Trophoblast cell (in vitro differentiated cells and primary cell): ENCODE measurements around the gene FSTL4.
A peak's percentile ranks its signal among the peaks of the same experiment; 100 is the strongest.

Source experiments
- DNase-seq, 2 donors: peaks; one replicate each; pipeline ENCODE4 v3.0.0-alpha.2; 2016
- H2AFZ ChIP-seq: 2 replicates; pipeline ENCODE4 v1.6.1; 2013; ENCODE audit warnings: low read length, moderate library complexity, mild to moderate bottlenecking; ENCODE audit not compliant: insufficient read depth, poor library complexity
- H2AK5ac ChIP-seq: 2 replicates; pipeline ENCODE4 v1.6.1; 2013; ENCODE audit warnings: mild to moderate bottlenecking, low read length
- H2BK120ac ChIP-seq: 2 replicates; pipeline ENCODE4 v1.6.1; 2013; ENCODE audit warnings: low read length, mild to moderate bottlenecking, moderate library complexity; ENCODE audit not compliant: insufficient read depth, poor library complexity
- H2BK12ac ChIP-seq: 2 replicates; pipeline ENCODE4 v1.6.1; 2013; ENCODE audit warnings: mild to moderate bottlenecking, low read length, moderate library complexity
- H2BK5ac ChIP-seq: 2 replicates; pipeline ENCODE4 v1.6.1; 2013; ENCODE audit warnings: low read length, low read depth, moderate library complexity, mild to moderate bottlenecking; ENCODE audit not compliant: poor library complexity
- H3K14ac ChIP-seq: 2 replicates; pipeline ENCODE4 v1.6.1; 2013; ENCODE audit warnings: mild to moderate bottlenecking, low read length
- H3K18ac ChIP-seq: 2 replicates; pipeline ENCODE4 v1.6.1; 2013; ENCODE audit warnings: mild to moderate bottlenecking, low read length
- H3K23ac ChIP-seq: 2 replicates; pipeline ENCODE4 v1.6.1; 2013; ENCODE audit warnings: low read length
- H3K27ac ChIP-seq: 2 replicates; pipeline ENCODE4 v1.5.1; 2013; ENCODE audit warnings: low read depth, mild to moderate bottlenecking, inconsistent platforms, low read length, moderate library complexity
- H3K27me3 ChIP-seq: 2 replicates; pipeline ENCODE4 v1.6.1; 2013; ENCODE audit warnings: inconsistent platforms, mild to moderate bottlenecking, low read length, moderate library complexity; ENCODE audit not compliant: insufficient read depth
- H3K36me3 ChIP-seq, 2 experiments: 1 replicate in 1 of 2; 2 replicates in 1 of 2; pipeline ENCODE4 v1.6.1; 2013; ENCODE audit warnings: low read length in 2 of 2, mild to moderate bottlenecking in 2 of 2, moderate library complexity in 1 of 2; ENCODE audit not compliant: insufficient read depth in 2 of 2, control insufficient read depth in 1 of 2
- H3K4ac ChIP-seq: 2 replicates; pipeline ENCODE4 v1.6.1; 2013; ENCODE audit warnings: low read depth, mild to moderate bottlenecking, low read length, moderate library complexity
- H3K4me1 ChIP-seq, 2 experiments: 1 replicate in 1 of 2; 2 replicates in 1 of 2; pipeline ENCODE4 v1.6.1; 2013; ENCODE audit warnings: low read length in 2 of 2, mild to moderate bottlenecking in 2 of 2, moderate library complexity in 1 of 2; ENCODE audit not compliant: insufficient read depth in 2 of 2, control insufficient read depth in 1 of 2
- H3K4me2 ChIP-seq: 2 replicates; pipeline ENCODE4 v1.6.1; 2013; ENCODE audit warnings: inconsistent platforms, mild to moderate bottlenecking, low read length, moderate library complexity
- H3K4me3 ChIP-seq: 2 replicates; pipeline ENCODE4 v1.5.1; 2013; ENCODE audit warnings: mild to moderate bottlenecking, low read depth, low read length, inconsistent platforms
- H3K79me1 ChIP-seq: one replicate; pipeline ENCODE4 v1.6.1; 2013; ENCODE audit warnings: low read length
- H3K79me2 ChIP-seq: 2 replicates; pipeline ENCODE4 v1.6.1; 2013; ENCODE audit warnings: low read length, mild to moderate bottlenecking; ENCODE audit not compliant: control insufficient read depth, insufficient read depth, poor library complexity
- H3K9ac ChIP-seq: 2 replicates; pipeline ENCODE4 v1.6.1; 2013; ENCODE audit warnings: mild to moderate bottlenecking, low read length
- H3K9me3 ChIP-seq: 2 replicates; pipeline ENCODE4 v1.6.1; 2013; ENCODE audit warnings: low read depth, mild to moderate bottlenecking, control low read depth, inconsistent platforms, low read length; ENCODE audit not compliant: insufficient read depth
- H4K12ac ChIP-seq: 2 replicates; pipeline ENCODE4 v1.6.1; 2013; ENCODE audit warnings: low read depth, mild to moderate bottlenecking, low read length, moderate library complexity
- H4K8ac ChIP-seq: 2 replicates; pipeline ENCODE4 v1.6.1; 2013; ENCODE audit warnings: low read depth, mild to moderate bottlenecking, low read length, moderate library complexity
- H4K91ac ChIP-seq: one replicate; pipeline ENCODE4 v1.6.1; 2013; ENCODE audit warnings: low read depth, mild to moderate bottlenecking, low read length, moderate library complexity
- WGBS: extraction: QIAGEN DNeasy Blood & Tissue Kit; methylation state at CpG from one replicate; pipeline ENCODE4 v1.1.7; 2013; ENCODE audit warnings: missing lambda C conversion rate; ENCODE audit not compliant: insufficient read length, insufficient coverage; ENCODE audit errors: extremely low coverage; 5-methylcytosine and 5-hydroxymethylcytosine counted together

The FSTL4 gene

DNA sequence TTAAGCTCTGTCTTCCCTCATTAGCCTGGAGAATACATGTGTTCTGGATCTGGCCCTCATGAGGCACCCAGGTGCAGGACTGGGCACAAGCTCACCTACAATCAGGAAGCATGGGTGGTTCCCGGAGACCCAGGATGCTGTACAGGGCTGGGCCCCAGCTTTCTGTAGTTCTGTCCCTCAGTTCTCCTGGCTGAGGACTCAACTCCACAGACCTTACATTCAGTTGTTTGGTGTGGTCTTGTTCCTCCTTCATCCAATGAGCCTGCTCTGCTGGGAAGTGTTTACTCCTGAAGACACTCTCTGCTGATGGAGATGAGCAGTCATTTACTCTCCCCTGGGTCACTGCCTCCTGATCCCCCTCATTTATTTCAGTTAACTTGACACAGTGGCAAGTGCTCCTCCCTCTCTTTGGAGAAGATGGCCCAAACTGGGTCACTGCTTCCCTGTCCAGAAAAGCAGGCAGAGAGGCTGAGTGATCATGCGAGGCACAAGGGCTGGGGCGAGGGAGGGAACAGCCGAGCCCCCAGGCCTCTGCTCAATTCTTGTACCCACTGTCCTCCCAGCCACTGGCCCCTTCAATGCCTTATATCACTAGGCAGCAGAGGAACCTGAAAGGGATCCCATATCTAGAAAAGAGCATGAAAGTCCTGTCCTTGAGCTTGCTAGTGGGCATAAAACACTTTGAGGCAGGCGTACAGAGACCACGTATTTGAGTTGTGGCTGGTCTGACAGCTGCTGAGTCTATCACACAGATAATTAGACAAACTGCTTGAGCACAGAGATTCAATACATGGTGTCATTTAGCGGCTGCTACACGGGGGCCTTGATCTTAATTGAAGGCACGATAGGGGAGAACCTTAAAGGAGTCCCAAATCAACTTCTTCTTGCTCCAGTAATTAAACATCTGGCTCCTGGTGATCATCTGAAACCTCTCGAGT, 221.7 kb downstream of the FSTL4 start:
- no peaks in the 10 kb centered on the region for H3K79me1 ChIP-seq
- H3K79me2 ChIP-seq = no peaks in the 10 kb centered on the region
- H3K27ac ChIP-seq = no peak overlapping the region
- H2BK5ac ChIP-seq = no peak overlapping the region
- no peak overlapping the region for H4K12ac ChIP-seq
- no peak for DNase-seq
- H2BK120ac ChIP-seq = no peak overlapping the region
- H3K27me3 ChIP-seq = no peaks in the 10 kb centered on the region
- peaks cover 2% of the 10 kb centered on the region for H3K9me3 ChIP-seq
- H3K36me3 ChIP-seq = no peaks in the 10 kb centered on the region
- H3K18ac ChIP-seq = no peak overlapping the region
- no peak overlapping the region for H3K4ac ChIP-seq
- H3K23ac ChIP-seq = no peak overlapping the region
- no peak overlapping the region for H4K8ac ChIP-seq
- H3K9ac ChIP-seq = no peak overlapping the region
- H2AK5ac ChIP-seq = no peak overlapping the region
- H3K4me1 ChIP-seq = peaks cover 0 to 3% of the 10 kb centered on the region in 2 experiments
- WGBS = no CpG with 5 or more reads among the region's 10 CpGs
- H2BK12ac ChIP-seq = no peak overlapping the region
- no peak overlapping the region for H3K14ac ChIP-seq
- no peak overlapping the region for H3K4me2 ChIP-seq
- H3K4me3 ChIP-seq = no peak overlapping the region
- no peak overlapping the region for H4K91ac ChIP-seq
- H2AFZ ChIP-seq = no peak overlapping the region

DNA sequence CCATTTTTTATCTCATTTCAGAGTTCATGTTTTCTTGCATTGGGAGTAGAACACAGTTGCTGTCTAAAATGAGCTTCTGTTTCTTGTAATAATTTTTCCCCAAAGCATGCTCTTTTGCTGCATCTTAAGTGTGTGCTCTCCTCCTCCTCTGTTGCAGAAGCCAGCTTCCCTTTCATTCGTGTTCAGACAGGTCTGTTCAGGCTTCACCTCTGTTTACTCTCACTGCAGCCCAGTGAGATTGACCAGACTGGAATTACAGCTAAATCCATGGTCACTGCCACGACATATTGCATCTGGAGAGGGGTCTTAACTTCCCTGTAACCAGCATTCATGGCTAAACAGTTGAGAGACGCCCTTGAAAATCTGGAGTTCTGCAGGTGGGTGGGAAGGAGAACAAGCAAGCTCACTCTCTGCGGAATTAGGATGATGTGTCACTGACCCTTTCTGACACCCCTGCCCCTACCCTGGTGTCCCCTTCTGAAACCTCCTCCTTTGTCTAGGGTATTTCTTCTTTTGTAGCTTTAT, 223.2 kb downstream of the FSTL4 start:
- no peak overlapping the region for H4K91ac ChIP-seq
- DNase-seq = no peak
- H3K9me3 ChIP-seq = peaks cover 2% of the 10 kb centered on the region
- H3K18ac ChIP-seq = no peak overlapping the region
- no peak overlapping the region for H2BK5ac ChIP-seq
- no peaks in the 10 kb centered on the region for H3K36me3 ChIP-seq
- no peak overlapping the region for H2BK12ac ChIP-seq
- WGBS = no CpG with 5 or more reads among the region's 4 CpGs
- H2AK5ac ChIP-seq = no peak overlapping the region
- H3K9ac ChIP-seq = no peak overlapping the region
- H3K4me3 ChIP-seq = no peak overlapping the region
- H3K79me1 ChIP-seq = no peaks in the 10 kb centered on the region
- H3K27me3 ChIP-seq = no peaks in the 10 kb centered on the region
- no peak overlapping the region for H3K23ac ChIP-seq
- no peak overlapping the region for H4K12ac ChIP-seq
- no peak overlapping the region for H3K27ac ChIP-seq
- no peak overlapping the region for H3K4ac ChIP-seq
- peaks cover 0 to 3% of the 10 kb centered on the region in 2 experiments for H3K4me1 ChIP-seq
- no peak overlapping the region for H2AFZ ChIP-seq
- no peak overlapping the region for H2BK120ac ChIP-seq
- no peak overlapping the region for H3K4me2 ChIP-seq
- no peak overlapping the region for H3K14ac ChIP-seq
- H3K79me2 ChIP-seq = no peaks in the 10 kb centered on the region
- H4K8ac ChIP-seq = no peak overlapping the region

DNA sequence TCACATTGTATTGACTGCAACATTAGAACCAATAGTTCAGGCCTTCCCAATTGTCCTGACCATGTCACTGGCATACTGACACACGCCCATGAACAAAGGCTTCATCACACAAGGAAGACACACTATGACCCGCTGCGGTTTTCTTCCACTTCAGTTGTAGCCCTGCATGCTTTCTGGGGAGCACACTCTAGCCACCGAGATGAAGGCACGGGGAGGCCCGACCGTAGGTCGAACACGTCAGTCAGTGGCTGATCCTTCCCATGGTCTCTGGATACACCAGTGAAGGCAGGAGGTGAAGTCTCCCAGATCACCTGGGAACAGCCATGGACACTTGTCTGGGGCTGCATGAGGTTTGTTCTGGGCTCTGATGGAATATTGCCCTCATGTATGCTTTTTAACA, 224.7 kb downstream of the FSTL4 start:
- no peak for DNase-seq
- Histone ChIP-seq H3K4me1 (peaks cover 0 to 5% of the 10 kb centered on the region in 2 experiments), H3K36me3 (no peaks in the 10 kb centered on the region), H3K14ac (no peak overlapping the region), H3K4me2 (no peak overlapping the region), H3K4me3 (no peak overlapping the region), H3K27ac (no peak overlapping the region), H4K12ac (no peak overlapping the region), H2BK12ac (peak overlapping the region; percentile 5), H4K8ac (no peak overlapping the region), H3K9me3 (no peaks in the 10 kb centered on the region), H2AFZ (no peak overlapping the region), H3K9ac (no peak overlapping the region), H2AK5ac (no peak overlapping the region), H4K91ac (peak overlapping the region; percentile 23), H3K4ac (no peak overlapping the region), H3K79me2 (no peaks in the 10 kb centered on the region), H3K79me1 (no peaks in the 10 kb centered on the region), H3K23ac (no peak overlapping the region), H3K27me3 (no peaks in the 10 kb centered on the region), H3K18ac (no peak overlapping the region), H2BK120ac (no peak overlapping the region), H2BK5ac (no peak overlapping the region)
- no CpG with 5 or more reads among the region's 9 CpGs for WGBS

DNA sequence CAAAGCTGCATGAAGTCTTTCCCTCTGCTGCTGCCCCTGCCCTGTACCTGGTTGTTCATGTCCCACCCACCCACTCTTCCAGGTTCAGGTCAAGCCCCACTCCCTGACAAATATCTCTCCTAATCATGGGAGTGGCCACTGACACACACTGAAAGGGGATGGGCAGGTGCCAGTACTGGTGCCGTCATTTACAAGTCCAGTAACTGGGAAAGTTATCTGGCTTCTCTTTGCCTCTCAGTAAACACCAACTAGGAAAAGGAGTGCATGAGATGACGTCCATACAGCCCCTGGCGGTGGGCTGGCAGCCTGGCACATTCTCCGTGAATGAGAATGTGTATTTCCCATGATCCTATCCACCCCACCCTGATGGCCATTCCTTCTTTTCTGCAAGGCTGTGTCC, 225.2 kb downstream of the FSTL4 start:
- no CpG with 5 or more reads among the region's 4 CpGs for WGBS
- H2BK5ac ChIP-seq = no peak overlapping the region
- no peak for DNase-seq

More for the DNA sequence above, 225.2 kb downstream of the FSTL4 start:
- Histone ChIP-seq H3K36me3 (no peaks in the 10 kb centered on the region), H3K14ac (no peak overlapping the region), H3K27ac (no peak overlapping the region), H3K4me1 (peaks cover 0 to 5% of the 10 kb centered on the region in 2 experiments), H4K12ac (no peak overlapping the region), H2AFZ (no peak overlapping the region), H3K23ac (no peak overlapping the region), H3K9ac (no peak overlapping the region), H3K18ac (no peak overlapping the region), H2BK120ac (no peak overlapping the region), H3K9me3 (no peaks in the 10 kb centered on the region), H3K4ac (no peak overlapping the region), H3K4me2 (no peak overlapping the region), H3K4me3 (no peak overlapping the region), H2AK5ac (no peak overlapping the region), H3K79me1 (no peaks in the 10 kb centered on the region), H3K79me2 (no peaks in the 10 kb centered on the region), H4K8ac (no peak overlapping the region), H3K27me3 (no peaks in the 10 kb centered on the region), H4K91ac (no peak overlapping the region), H2BK12ac (no peak overlapping the region)
